ENCODE results near the gene MTCL1.

- TF ChIP-seq ZNF274 (IDR thresholded peaks at IDR 0.05; ENCODE audit: low read depth, low read length) (no peak), SUZ12 (IDR thresholded peaks at IDR 0.05; ENCODE audit: extremely low read depth, insufficient read depth, insufficient read length) (no peak), YY1 (IDR thresholded peaks at IDR 0.05; ENCODE audit: insufficient read depth, insufficient read length) (no peak)
Observed at GRCh38 chr18:8849696-8850095, 144.3 kb downstream of the MTCL1 start.

Data from NT2/D1 (cell line).